Caco-2 (cell line): ENCODE results near the gene CGAS. TPM values are rescaled to one million over a fixed set of nuclear protein-coding genes. Genes with fewer than 3 reads are reported as not detected.
"Not testable (repeated sequence)": the region's sequence is repeated elsewhere in the genome, so short reads cannot be mapped to it uniquely, and the experiment has no call there.

Source experiments
- BruUV-seq: library from RNA; stranded (reverse); fragments of 400-500 nt; replicated peaks from 2 replicates; lab custom pipeline; 2021; lab: Mats Ljungman, UMichigan
- CTCF ChIA-PET: fragments of 300-600 bp; sonication (Branson Sonifier 250); formaldehyde crosslinking; loops from one replicate; lab custom pipeline; 2022; ENCODE audit warnings: antibody characterized with exemption; lab: Charles Lee
- POLR2A ChIA-PET: fragments of 300-600 bp; sonication (Branson Sonifier 250); formaldehyde crosslinking; loops from one replicate; lab custom pipeline; 2022; ENCODE audit warnings: antibody characterized with exemption; lab: Charles Lee
- DNase-seq, 2 experiments: peaks; one replicate each; pipeline versions ENCODE4 v3.0.0 to v3.0.0-alpha.2; 2020 to 2022
- H3K27me3 ChIP-seq: replicated peaks from 2 replicates; pipeline ENCODE4 v1.6.0; 2011; ENCODE audit warnings: low read length; ENCODE audit not compliant: control insufficient read depth, insufficient read depth
- H3K36me3 ChIP-seq: 2 replicates; pipeline ENCODE4 v1.5.1; 2011; ENCODE audit warnings: low read length; ENCODE audit not compliant: control insufficient read depth, insufficient read depth
- H3K4me1 ChIP-seq: fragments of 250-450 bp; sonication (Bioruptor Pico); 2 replicates; pipeline ENCODE4 v1.5.1; 2020; ENCODE audit warnings: mild to moderate bottlenecking
- H3K4me3 ChIP-seq: 2 replicates; pipeline ENCODE4 v1.5.1; 2011; ENCODE audit warnings: low read depth, mild to moderate bottlenecking, control low read depth, low read length
- H3K9me3 ChIP-seq: fragments of 250-450 bp; sonication (Bioruptor Pico); 2 replicates; pipeline ENCODE4 v1.5.1; 2020; ENCODE audit warnings: mild to moderate bottlenecking, moderate library complexity
- H3K27ac Mint-ChIP-seq: one replicate; pipeline ENCODE4 v1.8.0; 2022; ENCODE audit warnings: mixed read lengths; ENCODE audit not compliant: unreplicated experiment
- H3K27me3 Mint-ChIP-seq: one replicate; pipeline ENCODE4 v1.8.0; 2022; ENCODE audit warnings: mixed read lengths; ENCODE audit not compliant: insufficient read depth, unreplicated experiment
- H3K36me3 Mint-ChIP-seq: one replicate; pipeline ENCODE4 v1.8.0; 2022; ENCODE audit warnings: mild to moderate bottlenecking, mixed read lengths; ENCODE audit not compliant: insufficient read depth, unreplicated experiment
- H3K4me1 Mint-ChIP-seq: one replicate; pipeline ENCODE4 v1.8.0; 2022; ENCODE audit warnings: low read depth, mixed read lengths; ENCODE audit not compliant: unreplicated experiment
- H3K4me3 Mint-ChIP-seq: one replicate; pipeline ENCODE4 v1.8.0; 2022; ENCODE audit warnings: mild to moderate bottlenecking, moderate library complexity, mixed read lengths; ENCODE audit not compliant: unreplicated experiment
- H3K9me3 Mint-ChIP-seq: one replicate; pipeline ENCODE4 v1.8.0; 2022; ENCODE audit warnings: mixed read lengths; ENCODE audit not compliant: unreplicated experiment
- intact Hi-C: fragments of 100-400 bp; cut with micrococcal nuclease; formaldehyde crosslinking; loops from one replicate; pipeline ENCODE4 v1.10.0; 2022; ENCODE audit not compliant: unreplicated experiment
- total RNA-seq: library from RNA; stranded (reverse); gene quantifications from 2 replicates; pipeline ENCODE4 v1.2.3, GENCODE V29; 2022
- TF ChIP-seq, protein P1 (sequence below), 2 experiments: fragments of 200-600 bp in 1 of 2; IDR thresholded peaks; 1 replicate in 1 of 2; 2 replicates in 1 of 2; pipeline versions ENCODE4 v1.5.1 to v1.8.0; 2011 to 2022; ENCODE audit warnings: antibody characterized with exemption in 1 of 2, control low read depth in 1 of 2, inconsistent platforms in 1 of 2, low read depth in 1 of 2, low read length in 1 of 2, mild to moderate bottlenecking in 1 of 2, moderate library complexity in 1 of 2; ENCODE audit not compliant: insufficient read depth in 1 of 2, severe bottlenecking in 1 of 2, unreplicated experiment in 1 of 2

The CGAS gene
- total RNA-seq, 1 experiment from 2014 or later: 23.8 TPM

DNA sequence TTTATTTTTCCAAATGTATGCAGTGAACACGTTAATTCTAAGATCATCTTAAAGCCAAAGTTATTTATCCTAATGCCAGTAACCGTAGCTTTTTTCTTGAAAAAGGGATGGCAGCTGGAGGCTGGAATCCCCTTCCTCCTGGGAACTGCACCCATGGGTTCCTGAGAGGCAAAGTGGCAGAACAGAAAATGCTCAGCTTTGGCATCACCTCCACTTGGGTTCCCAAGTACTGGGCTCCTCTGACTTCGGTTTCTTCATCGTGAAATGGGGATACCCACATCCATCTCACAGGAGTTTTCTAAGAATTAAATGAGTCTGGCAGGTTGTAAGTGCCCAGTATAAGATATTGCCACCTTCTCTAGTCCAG is 63.7 kb downstream of the CGAS start:
- Histone ChIP-seq H3K9me3 (no peaks in the 10 kb centered on the region), H3K36me3 (no peaks in the 10 kb centered on the region), H3K4me1 (no peaks in the 10 kb centered on the region), H3K27me3 (no peaks in the 10 kb centered on the region), H3K4me3 (peak overlapping the region; percentile 63)
- TF ChIP-seq, protein P1, sequence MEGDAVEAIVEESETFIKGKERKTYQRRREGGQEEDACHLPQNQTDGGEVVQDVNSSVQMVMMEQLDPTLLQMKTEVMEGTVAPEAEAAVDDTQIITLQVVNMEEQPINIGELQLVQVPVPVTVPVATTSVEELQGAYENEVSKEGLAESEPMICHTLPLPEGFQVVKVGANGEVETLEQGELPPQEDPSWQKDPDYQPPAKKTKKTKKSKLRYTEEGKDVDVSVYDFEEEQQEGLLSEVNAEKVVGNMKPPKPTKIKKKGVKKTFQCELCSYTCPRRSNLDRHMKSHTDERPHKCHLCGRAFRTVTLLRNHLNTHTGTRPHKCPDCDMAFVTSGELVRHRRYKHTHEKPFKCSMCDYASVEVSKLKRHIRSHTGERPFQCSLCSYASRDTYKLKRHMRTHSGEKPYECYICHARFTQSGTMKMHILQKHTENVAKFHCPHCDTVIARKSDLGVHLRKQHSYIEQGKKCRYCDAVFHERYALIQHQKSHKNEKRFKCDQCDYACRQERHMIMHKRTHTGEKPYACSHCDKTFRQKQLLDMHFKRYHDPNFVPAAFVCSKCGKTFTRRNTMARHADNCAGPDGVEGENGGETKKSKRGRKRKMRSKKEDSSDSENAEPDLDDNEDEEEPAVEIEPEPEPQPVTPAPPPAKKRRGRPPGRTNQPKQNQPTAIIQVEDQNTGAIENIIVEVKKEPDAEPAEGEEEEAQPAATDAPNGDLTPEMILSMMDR (IDR thresholded peaks at IDR 0.05; ENCODE audit: insufficient read depth in 1 of 2, low read depth in 1 of 2, low read length in 1 of 2, severe bottlenecking in 1 of 2, unreplicated experiment in 1 of 2): no peak
- peak overlapping the region; percentile 87 for H3K4me3 Mint-ChIP-seq
- intact Hi-C loops: loop anchor here (1.0 to 5.0 kb wide), 3 partner anchors 46 to 103 kb away; no protein-coding TSS in a partner anchor
- BruUV-seq: no TSS peak
- no peaks in the 10 kb centered on the region for H3K36me3 Mint-ChIP-seq
- ChIA-PET POLR2A (interaction anchor here (1.9 kb wide), 1 partner anchor 79 kb away, joined by 7 read pairs; no protein-coding TSS in a partner anchor), CTCF (interaction anchor here (1.0 to 1.6 kb wide), 7 partner anchors 11 to 103 kb away, joined by 5 to 19 read pairs (median 7); no protein-coding TSS in a partner anchor)
- no peaks in the 10 kb centered on the region for H3K27me3 Mint-ChIP-seq
- H3K9me3 Mint-ChIP-seq: no peaks in the 10 kb centered on the region
- H3K27ac Mint-ChIP-seq: peak overlapping the region; percentile 90
- DNase-seq: no peak
- no peaks in the 10 kb centered on the region for H3K4me1 Mint-ChIP-seq

DNA sequence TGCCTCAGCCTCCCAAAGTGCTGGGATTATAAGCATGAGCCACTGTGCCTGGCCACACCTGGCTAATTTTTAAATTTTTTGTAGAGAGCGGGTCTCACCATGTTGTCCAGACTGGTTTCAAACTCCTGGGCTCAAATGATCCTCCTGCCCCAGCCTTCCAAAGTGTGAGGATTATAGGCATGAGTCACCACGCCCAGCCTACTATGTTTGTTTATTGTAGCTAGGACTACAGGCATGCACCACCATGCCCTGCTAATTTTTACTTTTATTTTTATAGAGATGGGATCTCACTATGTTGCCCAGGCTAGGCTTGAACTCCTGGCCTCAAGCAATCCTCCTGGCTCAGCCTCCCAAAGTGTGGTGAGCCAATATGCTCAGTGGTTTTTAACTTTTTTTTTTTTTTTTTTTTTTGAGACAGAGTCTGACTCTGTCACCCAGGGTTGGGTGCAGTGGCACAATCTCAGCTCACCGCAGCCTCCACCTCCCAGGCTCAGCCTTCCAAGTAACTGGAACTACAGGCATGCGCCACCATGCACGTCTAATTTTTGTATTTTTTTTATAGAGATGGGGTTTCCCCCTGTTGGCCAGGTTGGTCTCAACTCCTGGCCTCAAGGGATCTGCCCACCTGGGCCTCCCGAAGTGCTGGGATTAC is 69.5 kb downstream of the CGAS start:
- DNase-seq: no peak
- TF ChIP-seq, protein P1 (IDR thresholded peaks at IDR 0.05; ENCODE audit: insufficient read depth in 1 of 2, low read depth in 1 of 2, low read length in 1 of 2, severe bottlenecking in 1 of 2, unreplicated experiment in 1 of 2): no peak
- H3K9me3 ChIP-seq: no peaks in the 10 kb centered on the region
- no peaks in the 10 kb centered on the region for H3K27me3 Mint-ChIP-seq
- no peaks in the 10 kb centered on the region for H3K36me3 Mint-ChIP-seq
- no peaks in the 10 kb centered on the region for H3K4me1 Mint-ChIP-seq
- H3K4me3 Mint-ChIP-seq: no peak overlapping the region
- H3K9me3 Mint-ChIP-seq: no peaks in the 10 kb centered on the region
- H3K36me3 ChIP-seq: no peaks in the 10 kb centered on the region
- CTCF ChIA-PET: no interaction called here
- no peak overlapping the region for H3K27ac Mint-ChIP-seq
- H3K4me3 ChIP-seq: no peak overlapping the region
- H3K4me1 ChIP-seq: no peaks in the 10 kb centered on the region
- H3K27me3 ChIP-seq: no peaks in the 10 kb centered on the region
- intact Hi-C loops: no loop called here
- POLR2A ChIA-PET: no interaction called here
- BruUV-seq: no TSS peak

DNA sequence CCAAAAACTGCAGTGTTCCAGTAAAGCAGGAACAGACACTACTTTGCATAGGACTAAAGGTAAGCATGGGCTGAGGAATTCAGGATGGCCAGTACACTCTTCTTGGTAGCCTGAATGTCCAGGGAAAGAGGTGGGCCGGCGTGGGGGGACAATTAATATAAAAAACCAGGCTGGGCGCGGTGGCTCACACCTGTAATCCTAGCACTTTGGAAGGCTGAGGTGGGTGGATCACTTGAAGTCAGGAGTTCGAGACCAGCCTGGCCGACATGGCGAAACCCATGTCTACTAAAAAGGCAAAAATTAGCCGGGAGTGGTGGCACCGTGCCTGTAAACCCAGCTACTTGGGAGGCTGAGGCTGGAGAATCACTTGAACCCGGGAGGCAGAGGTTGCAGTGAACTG is 70.6 kb downstream of the CGAS start:
- intact Hi-C loops: not testable (repeated sequence)

More for the DNA sequence above, 70.6 kb downstream of the CGAS start:
- H3K9me3 Mint-ChIP-seq, CTCF ChIA-PET, H3K27me3 Mint-ChIP-seq, H3K4me3 Mint-ChIP-seq, H3K4me1 ChIP-seq, H3K36me3 Mint-ChIP-seq, H3K27ac Mint-ChIP-seq, H3K4me1 Mint-ChIP-seq, H3K9me3 ChIP-seq, POLR2A ChIA-PET, DNase-seq, H3K4me3 ChIP-seq, H3K36me3 ChIP-seq, BruUV-seq, H3K27me3 ChIP-seq: not testable (repeated sequence)
